ENCODE data around the gene SPEM3.
A peak's percentile ranks its signal among the peaks of the same experiment; 100 is the strongest.

The SPEM3 gene

GRCh38 chr17:7392696-7393612 is 35.7 kb upstream of the SPEM3 start:
- H3K14ac ChIP-seq (ENCODE audit: low read length in 2 of 2): peak overlapping the region in 1 of 2 experiments; percentile 69
- peak overlapping the region; percentile 46 for H3K4me2 ChIP-seq (ENCODE audit: low read length, poor library complexity, severe bottlenecking)
- H2BK15ac ChIP-seq (ENCODE audit: low read depth, poor library complexity, severe bottlenecking): no peak overlapping the region
- H3K27me3 ChIP-seq (ENCODE audit: control insufficient read depth in 1 of 2, insufficient read depth in 1 of 2, low read length in 2 of 2): no peaks in the 10 kb centered on the region
- no peak overlapping the region for H4K8ac ChIP-seq (ENCODE audit: low read length)
- H2BK12ac ChIP-seq (ENCODE audit: low read length in 2 of 2): peak overlapping the region in 1 of 2 experiments; percentile 37
- H3K9ac ChIP-seq (ENCODE audit: low read length): peak overlapping the region; percentile 88
- no peak overlapping the region for H2AFZ ChIP-seq (ENCODE audit: low read depth, low read length)
- H3K36me3 ChIP-seq (ENCODE audit: control insufficient read depth in 1 of 2, insufficient read depth in 2 of 2, low read depth in 1 of 2, low read length in 2 of 2): peaks cover 46 to 50% of the 10 kb centered on the region in 2 experiments
- no peak overlapping the region for H3K27ac ChIP-seq (ENCODE audit: low read length, poor library complexity, severe bottlenecking)
- H3K4ac ChIP-seq (ENCODE audit: low read depth in 1 of 2, low read length in 2 of 2): peak overlapping the region in 1 of 2 experiments; percentile 29
- no peak for DNase-seq
- 82% methylated on average over 34 of the region's 42 CpGs for WGBS
- peaks cover 22% of the 10 kb centered on the region for H3K79me1 ChIP-seq (replicated peaks; ENCODE audit: low read length, poor library complexity, severe bottlenecking)
- no peak overlapping the region for H3K23ac ChIP-seq (ENCODE audit: low read length in 2 of 2)
- H2BK120ac ChIP-seq (ENCODE audit: low read depth, low read length): no peak overlapping the region
- H2AK5ac ChIP-seq (ENCODE audit: low read length, severe bottlenecking): no peak overlapping the region
- H4K91ac ChIP-seq (ENCODE audit: low read length): no peak overlapping the region
- peak overlapping the region in 1 of 2 experiments; percentile 37 for H3K18ac ChIP-seq (ENCODE audit: low read depth in 1 of 2, low read length in 2 of 2)
- H3K4me1 ChIP-seq (ENCODE audit: control insufficient read depth, insufficient read depth, low read depth, low read length): peaks cover 25% of the 10 kb centered on the region
- no peaks in the 10 kb centered on the region for H3K9me3 ChIP-seq (ENCODE audit: control insufficient read depth, low read length)
- H3K4me3 ChIP-seq (ENCODE audit: insufficient read depth in 1 of 2, low read depth in 1 of 2, low read length in 2 of 2): peak overlapping the region; percentile 69 to 92
- H2BK5ac ChIP-seq (ENCODE audit: low read depth, low read length, poor library complexity, severe bottlenecking): no peak overlapping the region

GRCh38 chr17:7393613-7394451 is 34.8 kb upstream of the SPEM3 start:
- H3K23ac ChIP-seq (ENCODE audit: low read length in 2 of 2): peak overlapping the region in 1 of 2 experiments; percentile 78
- no peak overlapping the region for H2BK5ac ChIP-seq (ENCODE audit: low read depth, low read length, poor library complexity, severe bottlenecking)
- peak overlapping the region; percentile 69 to 92 for H3K4me3 ChIP-seq (ENCODE audit: insufficient read depth in 1 of 2, low read depth in 1 of 2, low read length in 2 of 2)
- peak overlapping the region; percentile 10 for H4K8ac ChIP-seq (ENCODE audit: low read length)
- peaks cover 40 to 41% of the 10 kb centered on the region in 2 experiments for H3K36me3 ChIP-seq (ENCODE audit: control insufficient read depth in 1 of 2, insufficient read depth in 2 of 2, low read depth in 1 of 2, low read length in 2 of 2)
- H2AK5ac ChIP-seq (ENCODE audit: low read length, severe bottlenecking): no peak overlapping the region
- peak overlapping the region; percentile 46 for H2AFZ ChIP-seq (ENCODE audit: low read depth, low read length)
- no peaks in the 10 kb centered on the region for H3K27me3 ChIP-seq (ENCODE audit: control insufficient read depth in 1 of 2, insufficient read depth in 1 of 2, low read length in 2 of 2)
- peaks cover 25% of the 10 kb centered on the region for H3K4me1 ChIP-seq (ENCODE audit: control insufficient read depth, insufficient read depth, low read depth, low read length)
- H2BK12ac ChIP-seq (ENCODE audit: low read length in 2 of 2): peak overlapping the region in 1 of 2 experiments; percentile 6
- peak overlapping the region in 1 of 2 experiments; percentile 74 for H3K18ac ChIP-seq (ENCODE audit: low read depth in 1 of 2, low read length in 2 of 2)
- peak overlapping the region in 1 of 2 experiments; percentile 69 for H3K14ac ChIP-seq (ENCODE audit: low read length in 2 of 2)
- peak overlapping the region; percentile 23 for H4K91ac ChIP-seq (ENCODE audit: low read length)
- peak overlapping the region; percentile 54 for H3K27ac ChIP-seq (ENCODE audit: low read length, poor library complexity, severe bottlenecking)
- H3K4ac ChIP-seq (ENCODE audit: low read depth in 1 of 2, low read length in 2 of 2): peak overlapping the region in 1 of 2 experiments; percentile 29
- peaks cover 21% of the 10 kb centered on the region for H3K79me1 ChIP-seq (replicated peaks; ENCODE audit: low read length, poor library complexity, severe bottlenecking)
- peak overlapping the region; percentile 88 for H3K9ac ChIP-seq (ENCODE audit: low read length)
- no peaks in the 10 kb centered on the region for H3K9me3 ChIP-seq (ENCODE audit: control insufficient read depth, low read length)
- peak; percentile 41 for DNase-seq
- peak overlapping the region; percentile 46 for H3K4me2 ChIP-seq (ENCODE audit: low read length, poor library complexity, severe bottlenecking)
- 11% methylated on average over 42 of the region's 48 CpGs for WGBS
- peak overlapping the region; percentile 71 for H2BK120ac ChIP-seq (ENCODE audit: low read depth, low read length)
- peak overlapping the region; percentile 73 for H2BK15ac ChIP-seq (ENCODE audit: low read depth, poor library complexity, severe bottlenecking)

- H3K27ac ChIP-seq (ENCODE audit: low read length, poor library complexity, severe bottlenecking): peak within 1 kb of the TSS; percentile 73
- H2BK5ac ChIP-seq (ENCODE audit: low read depth, low read length, poor library complexity, severe bottlenecking): peak within 1 kb of the TSS; percentile 88
- peak within 1 kb of the TSS; percentile 69 to 74 for H3K18ac ChIP-seq (ENCODE audit: low read depth in 1 of 2, low read length in 2 of 2)
- peaks cover 32 to 33% of the 10 kb centered on the region in 2 experiments for H3K36me3 ChIP-seq (ENCODE audit: control insufficient read depth in 1 of 2, insufficient read depth in 2 of 2, low read depth in 1 of 2, low read length in 2 of 2)
- under 1% methylated on average over 60 of the region's 71 CpGs for WGBS
- peak; percentile 89 for DNase-seq
- H4K8ac ChIP-seq (ENCODE audit: low read length): peak within 1 kb of the TSS; percentile 96
- H3K4me1 ChIP-seq (ENCODE audit: control insufficient read depth, insufficient read depth, low read depth, low read length): peaks cover 25% of the 10 kb centered on the region
- peak within 1 kb of the TSS; percentile 69 for H3K4me2 ChIP-seq (ENCODE audit: low read length, poor library complexity, severe bottlenecking)
- H3K27me3 ChIP-seq (ENCODE audit: control insufficient read depth in 1 of 2, insufficient read depth in 1 of 2, low read length in 2 of 2): no peaks in the 10 kb centered on the region
- peak within 1 kb of the TSS; percentile 56 to 81 for H2BK12ac ChIP-seq (ENCODE audit: low read length in 2 of 2)
- peak within 1 kb of the TSS; percentile 89 for H4K91ac ChIP-seq (ENCODE audit: low read length)
- no peaks in the 10 kb centered on the region for H3K9me3 ChIP-seq (ENCODE audit: control insufficient read depth, low read length)
- peak within 1 kb of the TSS in 1 of 2 experiments; percentile 78 for H3K23ac ChIP-seq (ENCODE audit: low read length in 2 of 2)
- H3K14ac ChIP-seq (ENCODE audit: low read length in 2 of 2): peak within 1 kb of the TSS in 1 of 2 experiments; percentile 73
- peak within 1 kb of the TSS; percentile 69 to 92 for H3K4me3 ChIP-seq (ENCODE audit: insufficient read depth in 1 of 2, low read depth in 1 of 2, low read length in 2 of 2)
- H2BK15ac ChIP-seq (ENCODE audit: low read depth, poor library complexity, severe bottlenecking): peak within 1 kb of the TSS; percentile 73
- H2AFZ ChIP-seq (ENCODE audit: low read depth, low read length): peak within 1 kb of the TSS; percentile 46
- H2AK5ac ChIP-seq (ENCODE audit: low read length, severe bottlenecking): peak within 1 kb of the TSS; percentile 52
- H3K4ac ChIP-seq (ENCODE audit: low read depth in 1 of 2, low read length in 2 of 2): peak within 1 kb of the TSS; percentile 73 to 91
- H3K9ac ChIP-seq (ENCODE audit: low read length): peak within 1 kb of the TSS; percentile 88
- peak within 1 kb of the TSS; percentile 71 for H2BK120ac ChIP-seq (ENCODE audit: low read depth, low read length)
- peaks cover 21% of the 10 kb centered on the region for H3K79me1 ChIP-seq (replicated peaks; ENCODE audit: low read length, poor library complexity, severe bottlenecking)
These were observed 34.0 kb upstream of the SPEM3 start, which contains the start of gene PLSCR3 for GRCh38 chr17:7394452-7395191. Gene PLSCR3, minus strand, starts transcription at chr17:7394525. Its CDS starts 415 bp downstream, at chr17:7394110.

All from mesenchymal stem cell (in vitro differentiated cells and primary cell).